K562 (cell line): ENCODE results near the gene FKRP. TPM values are rescaled to one million over a fixed set of nuclear protein-coding genes. Genes with fewer than 3 reads are reported as not detected.

Experiments
- ARID4B ChIP-seq: sonication (generic); formaldehyde crosslinking; IDR thresholded peaks from 2 replicates; pipeline ENCODE4 v1.8.0; 2022; ENCODE audit warnings: mild to moderate bottlenecking, missing genetic modification reagents
- BACH1 ChIP-seq: fragments of 200-800 bp; sonication (Bioruptor generic); IDR thresholded peaks from 2 replicates; pipeline ENCODE4 v1.6.1; 2016; ENCODE audit warnings: missing genetic modification characterization, missing compliant biosample characterization
- BHLHE40 ChIP-seq: IDR thresholded peaks from 2 replicates; pipeline ENCODE4 v1.6.1; 2011; ENCODE audit warnings: low read length, improper control_type of control experiment
- FOXK2 ChIP-seq, 2 experiments: fragments of 450-650 bp; IDR thresholded peaks in 1 of 2; conservative IDR thresholded peaks in 1 of 2; 2 replicates each; pipeline ENCODE4 v1.6.1; 2016; ENCODE audit warnings: low read depth in 2 of 2, mild to moderate bottlenecking in 1 of 2
- MCM3 ChIP-seq: fragments of 450-650 bp; IDR thresholded peaks from 2 replicates; pipeline ENCODE4 v1.6.1; 2016
- MITF ChIP-seq: IDR thresholded peaks from 2 replicates; pipeline ENCODE4 v1.6.1; 2014; ENCODE audit warnings: antibody characterized with exemption
- MLX ChIP-seq, 2 experiments: fragments of 450-650 bp in 1 of 2; sonication (generic) in 1 of 2; formaldehyde crosslinking; conservative IDR thresholded peaks; 2 replicates each; pipeline versions ENCODE4 v1.4.0 to v1.8.1; 2020 to 2022; ENCODE audit warnings: mild to moderate bottlenecking in 1 of 2, missing genetic modification reagents in 1 of 2
- NR4A1 ChIP-seq, 2 experiments: fragments of 250-450 bp in 1 of 2; fragments of 450-650 bp in 1 of 2; sonication (Bioruptor Pico) in 1 of 2; IDR thresholded peaks; 2 replicates each; pipeline versions ENCODE4 v1.4.0 to v1.6.1; 2016 to 2020; ENCODE audit warnings: mild to moderate bottlenecking in 2 of 2, missing compliant biosample characterization in 1 of 2, missing genetic modification characterization in 1 of 2, moderate library complexity in 1 of 2
- SMAD2 ChIP-seq: fragments of 150-350 bp; IDR thresholded peaks from 2 replicates; pipeline ENCODE4 v1.6.1; 2014; ENCODE audit warnings: low read depth, mild to moderate bottlenecking, low read length
- SMARCB1 ChIP-seq: IDR thresholded peaks from 2 replicates; pipeline ENCODE4 v1.6.1; 2011; ENCODE audit warnings: improper control_type of control experiment, low read depth; ENCODE audit not compliant: insufficient read length
- SRSF1 ChIP-seq: fragments of 200-400 bp; formaldehyde crosslinking; IDR thresholded peaks from 2 replicates; pipeline ENCODE4 v1.6.1; 2017; ENCODE audit warnings: mild to moderate bottlenecking, low read depth, low read length, moderate library complexity
- STAT6 ChIP-seq: sonication (generic); formaldehyde crosslinking; IDR thresholded peaks from 2 replicates; pipeline ENCODE4 v1.8.1; 2023; ENCODE audit warnings: mild to moderate bottlenecking, missing genetic modification reagents
- TOE1 ChIP-seq, 2 experiments: fragments of 450-650 bp in 1 of 2; sonication (generic) in 1 of 2; formaldehyde crosslinking in 1 of 2; IDR thresholded peaks; 2 replicates each; pipeline versions ENCODE4 v1.7.1 to v1.8.0; 2016 to 2022; ENCODE audit warnings: borderline replicate concordance in 2 of 2, mild to moderate bottlenecking in 2 of 2, antibody characterized with exemption in 1 of 2, inconsistent platforms in 1 of 2, low read depth in 1 of 2, missing genetic modification reagents in 1 of 2, moderate library complexity in 1 of 2
- ZFP91 ChIP-seq: sonication (generic); formaldehyde crosslinking; IDR thresholded peaks from 2 replicates; pipeline ENCODE4 v1.8.0; 2022; ENCODE audit warnings: mild to moderate bottlenecking, missing genetic modification reagents
- ZNF175 ChIP-seq: fragments of 200-800 bp; sonication (Bioruptor generic); IDR thresholded peaks from 2 replicates; pipeline ENCODE4 v1.6.1; 2016; ENCODE audit warnings: low read depth, mild to moderate bottlenecking, missing genetic modification characterization, missing compliant biosample characterization
- polyA plus RNA-seq, 8 experiments: library from polyadenylated mRNA; depleted of rRNA in 4 of 8; stranded (reverse) in 5 of 8; unstranded in 3 of 8; fragments of >200 nt; fragmentation: Nextera tagmentation in 2 of 8; fragmentation: Illumina TruSeq in 1 of 8; extraction: Ambion mirVana in 2 of 8; extraction: Trizol in 1 of 8; gene quantifications; 2 replicates each; pipeline versions ENCODE4 v1.2.1 to v1.2.3, GENCODE V29; 2011 to 2014; ENCODE audit warnings: inconsistent platforms in 1 of 8, missing spikeins in 1 of 8
- total RNA-seq, 7 experiments: library from RNA; depleted of rRNA in 6 of 7; stranded (reverse); fragments of >200 nt in 6 of 7; fragmentation: Illumina TruSeq in 2 of 7; extraction: Trizol in 2 of 7; gene quantifications; 2 replicates each; pipeline versions ENCODE4 v1.2.1 to v1.2.3, GENCODE V29; 2011 to 2021; ENCODE audit warnings: low replicate concordance in 1 of 7

FKRP gene
- total and polyA plus RNA-seq, 9 of the 15 experiments (the other 6 are each of a cell fraction or from before 2014, with no cell fraction given) = 0.68 to 16.1 (median 6.5) TPM

GRCh38 chr19:46731007-46731501 lies 14.8 kb upstream of the FKRP start (continued):
- TF ChIP-seq MITF = no peak
- TF ChIP-seq TOE1 (IDR thresholded peaks at IDR 0.05; ENCODE audit: borderline replicate concordance) = no peak
- no peak for TF ChIP-seq TOE1 (CRISPR knock-in tag; IDR thresholded peaks at IDR 0.05; ENCODE audit: borderline replicate concordance, low read depth)
- no peak for TF ChIP-seq ZFP91 (CRISPR knock-in tag)
- TF ChIP-seq SRSF1 = no peak
- no peak for TF ChIP-seq STAT6 (CRISPR knock-in tag)
- peak; percentile 71; the same call in 1 of the 2 replicates for TF ChIP-seq ARID4B (CRISPR knock-in tag)
- TF ChIP-seq BACH1 = peak; percentile 98
- TF ChIP-seq NR4A1 (CRISPR knock-in tag; IDR thresholded peaks at IDR 0.05) = no peak
- no peak for TF ChIP-seq NR4A1 (tag; IDR thresholded peaks at IDR 0.05)
- TF ChIP-seq SMAD2 = no peak
- TF ChIP-seq BHLHE40 = peak; percentile 59
- no peak for TF ChIP-seq ZNF175 (CRISPR knock-in tag)
- TF ChIP-seq SMARCB1 = no peak
- TF ChIP-seq MLX (CRISPR knock-in tag; conservative IDR thresholded peaks at IDR 0.05) = no peak
- TF ChIP-seq MCM3 = no peak
- TF ChIP-seq FOXK2 (conservative IDR thresholded peaks at IDR 0.05 in 1 of 2, IDR thresholded peaks at IDR 0.05 in 1 of 2; ENCODE audit: low read depth in 2 of 2) = peak in 1 of 2 experiments; percentile 47; a peak in 1 of 4 replicates
